ENCODE results near the gene OAS2.
"Not testable (repeated sequence)": the region's sequence is repeated elsewhere in the genome, so short reads cannot be mapped to it uniquely, and the experiment has no call there.

OAS2 gene

GRCh38 chr12:112947314-112947713 lies 31.0 kb upstream of the OAS2 start:
- no peak for DNase-seq
- in situ Hi-C loops (cut with MboI; ENCODE audit: low pct_unique_long_range_greater_than_20kb, low sequenced_read_pairs), result no loop called here

- DNase-seq, result no peak
- in situ Hi-C loops (cut with MboI; ENCODE audit: low pct_unique_long_range_greater_than_20kb, low sequenced_read_pairs), result no loop called here
These were observed 30.6 kb upstream of the OAS2 start for GRCh38 chr12:112947761-112948160.

GRCh38 chr12:112948806-112949205 lies 29.5 kb upstream of the OAS2 start:
- DNase-seq, result no peak
- in situ Hi-C loops (cut with MboI; ENCODE audit: low pct_unique_long_range_greater_than_20kb, low sequenced_read_pairs), result no loop called here

GRCh38 chr12:112950701-112951100 lies 27.6 kb upstream of the OAS2 start:
- in situ Hi-C loops (cut with MboI; ENCODE audit: low pct_unique_long_range_greater_than_20kb, low sequenced_read_pairs), result no loop called here
- no peak for DNase-seq

GRCh38 chr12:112957125-112957524 lies 21.2 kb upstream of the OAS2 start:
- in situ Hi-C loops (cut with MboI; ENCODE audit: low pct_unique_long_range_greater_than_20kb, low sequenced_read_pairs); DNase-seq: not testable (repeated sequence)

GRCh38 chr12:112961074-112961473 lies 17.2 kb upstream of the OAS2 start:
- in situ Hi-C loops (cut with MboI; ENCODE audit: low pct_unique_long_range_greater_than_20kb, low sequenced_read_pairs), result no loop called here
- no peak for DNase-seq

- in situ Hi-C loops (cut with MboI; ENCODE audit: low pct_unique_long_range_greater_than_20kb, low sequenced_read_pairs), result no loop called here
- DNase-seq, result no peak
These were observed 16.8 kb upstream of the OAS2 start for GRCh38 chr12:112961536-112961935.

GRCh38 chr12:112962561-112962960 lies 15.8 kb upstream of the OAS2 start:
- no peak for DNase-seq
- in situ Hi-C loops (cut with MboI; ENCODE audit: low pct_unique_long_range_greater_than_20kb, low sequenced_read_pairs), result no loop called here

- in situ Hi-C loops (cut with MboI; ENCODE audit: low pct_unique_long_range_greater_than_20kb, low sequenced_read_pairs), result no loop called here
- DNase-seq, result no peak
These were observed 15.0 kb upstream of the OAS2 start for GRCh38 chr12:112963227-112963861.

GRCh38 chr12:112964067-112964670 lies 14.2 kb upstream of the OAS2 start:
- in situ Hi-C loops (cut with MboI; ENCODE audit: low pct_unique_long_range_greater_than_20kb, low sequenced_read_pairs), result no loop called here
- no peak for DNase-seq

GRCh38 chr12:112964915-112965314 lies 13.4 kb upstream of the OAS2 start:
- DNase-seq, result no peak
- in situ Hi-C loops (cut with MboI; ENCODE audit: low pct_unique_long_range_greater_than_20kb, low sequenced_read_pairs), result no loop called here

- in situ Hi-C loops (cut with MboI; ENCODE audit: low pct_unique_long_range_greater_than_20kb, low sequenced_read_pairs), result no loop called here
- no peak for DNase-seq
These were observed 12.7 kb upstream of the OAS2 start for GRCh38 chr12:112965643-112966042.

GRCh38 chr12:112967306-112967705 lies 11.0 kb upstream of the OAS2 start:
- no peak for DNase-seq
- in situ Hi-C loops (cut with MboI; ENCODE audit: low pct_unique_long_range_greater_than_20kb, low sequenced_read_pairs), result no loop called here

GRCh38 chr12:112967858-112968257 lies 10.5 kb upstream of the OAS2 start:
- DNase-seq, result no peak
- in situ Hi-C loops (cut with MboI; ENCODE audit: low pct_unique_long_range_greater_than_20kb, low sequenced_read_pairs), result no loop called here

GRCh38 chr12:112969547-112970306 lies 8.6 kb upstream of the OAS2 start:
- DNase-seq, result no peak
- in situ Hi-C loops (cut with MboI; ENCODE audit: low pct_unique_long_range_greater_than_20kb, low sequenced_read_pairs), result no loop called here

- in situ Hi-C loops (cut with MboI; ENCODE audit: low pct_unique_long_range_greater_than_20kb, low sequenced_read_pairs), result no loop called here
- no peak for DNase-seq
These were observed 7.9 kb upstream of the OAS2 start for GRCh38 chr12:112970391-112970790.

GRCh38 chr12:112971248-112971647 lies 7.1 kb upstream of the OAS2 start:
- DNase-seq, result peak; percentile 71
- in situ Hi-C loops (cut with MboI; ENCODE audit: low pct_unique_long_range_greater_than_20kb, low sequenced_read_pairs), result no loop called here

- in situ Hi-C loops (cut with MboI; ENCODE audit: low pct_unique_long_range_greater_than_20kb, low sequenced_read_pairs), result no loop called here
- no peak for DNase-seq
These were observed 5.1 kb upstream of the OAS2 start for GRCh38 chr12:112973011-112973735.

- in situ Hi-C loops (cut with MboI; ENCODE audit: low pct_unique_long_range_greater_than_20kb, low sequenced_read_pairs), result no loop called here
These were observed 4.5 kb upstream of the OAS2 start for GRCh38 chr12:112973818-112974231.

GRCh38 chr12:112974904-112975303 lies 3.4 kb upstream of the OAS2 start:
- in situ Hi-C loops (cut with MboI; ENCODE audit: low pct_unique_long_range_greater_than_20kb, low sequenced_read_pairs), result no loop called here
- DNase-seq, result no peak

More at GRCh38 chr12:112973818-112974231, 4.5 kb upstream of the OAS2 start:
- peak; percentile 43 for DNase-seq

All from KBM-7 (cell line).